Measurements from ENCODE around the gene ATP7B.

ATP7B gene

DNA sequence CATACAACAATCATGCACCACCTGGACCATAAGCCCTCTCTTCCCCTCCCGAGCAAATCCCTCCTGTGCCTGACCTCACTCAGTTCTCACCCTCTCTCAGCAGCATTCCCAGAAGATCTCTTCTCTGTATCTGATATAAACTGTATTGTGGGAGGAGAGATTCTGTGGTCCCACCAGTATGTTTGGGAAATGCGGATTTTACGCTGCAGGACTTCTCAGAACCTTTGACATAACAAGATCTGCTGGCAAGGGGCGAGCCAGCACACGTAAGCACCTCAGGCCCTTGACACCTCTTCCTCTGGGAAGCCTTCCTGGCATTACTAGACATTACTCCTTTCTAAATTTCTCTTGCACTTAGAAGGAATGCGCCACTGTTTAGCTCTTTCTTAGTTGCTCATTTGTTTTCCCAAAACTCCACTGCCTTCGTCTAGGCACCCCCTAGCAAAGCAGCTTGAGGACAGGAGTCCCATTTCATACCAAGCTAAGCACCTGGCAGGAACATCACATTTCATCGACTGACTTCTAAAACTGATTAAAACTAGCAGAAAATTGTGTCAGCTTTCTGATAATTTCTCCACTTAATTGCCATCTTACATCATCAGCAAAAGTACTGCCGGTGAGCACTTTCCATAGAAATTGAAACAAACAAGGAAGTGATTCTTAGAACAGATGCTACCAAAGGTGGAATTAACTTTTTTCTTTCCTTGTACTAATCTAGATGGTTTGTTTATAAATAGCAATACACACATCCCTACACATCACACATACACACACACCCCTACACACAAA is 86.3 kb downstream of the ATP7B start:
- ChIA-PET CTCF (interaction anchor here (0.5 kb wide), 1 partner anchor 29 kb away, joined by 3 read pairs; no protein-coding TSS in a partner anchor), POLR2A (ENCODE audit: low non-redundant PET) (no interaction called here)
- no peak for TF ChIP-seq CTCF (conservative IDR thresholded peaks at IDR 0.05; ENCODE audit: low read depth)
- H3K27ac ChIP-seq, result no peak overlapping the region
- no peak for DNase-seq (ENCODE audit: low spot score)

DNA sequence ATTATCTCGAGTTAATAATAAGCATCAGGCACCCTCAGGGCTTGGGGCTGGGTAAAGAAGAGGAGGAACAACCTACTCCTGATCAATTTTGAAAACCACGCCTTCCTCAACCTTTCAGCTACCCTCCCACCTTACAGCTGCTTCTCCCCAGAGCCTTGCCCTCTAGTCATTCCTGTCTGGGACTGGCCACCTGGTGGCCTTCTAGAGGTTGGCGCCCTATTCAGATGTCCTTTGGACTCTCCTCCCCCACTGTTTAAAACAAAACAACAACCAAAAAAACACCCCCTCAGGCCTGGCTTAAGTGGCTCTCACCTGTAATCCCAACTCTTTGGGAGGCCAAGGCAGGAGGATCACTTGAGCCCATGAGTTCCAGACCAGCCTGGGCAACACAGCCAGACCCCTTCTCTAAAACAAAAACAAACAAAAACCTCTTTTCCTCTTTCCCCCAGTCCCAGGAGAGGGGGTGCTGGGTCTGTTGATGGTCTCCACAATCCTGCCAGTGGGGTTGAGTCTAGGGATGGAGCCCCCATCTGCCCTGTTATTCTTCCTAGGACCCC is 87.2 kb downstream of the ATP7B start:
- peak; percentile 29 for DNase-seq (ENCODE audit: low spot score)
- no peak for TF ChIP-seq CTCF (conservative IDR thresholded peaks at IDR 0.05; ENCODE audit: low read depth)
- POLR2A ChIA-PET (ENCODE audit: low non-redundant PET), result no interaction called here
- no peak overlapping the region for H3K27ac ChIP-seq
- CTCF ChIA-PET, result interaction anchor here (0.6 to 1.1 kb wide), 3 partner anchors 11 to 149 kb away, joined by 4 read pairs; no protein-coding TSS in a partner anchor

DNA sequence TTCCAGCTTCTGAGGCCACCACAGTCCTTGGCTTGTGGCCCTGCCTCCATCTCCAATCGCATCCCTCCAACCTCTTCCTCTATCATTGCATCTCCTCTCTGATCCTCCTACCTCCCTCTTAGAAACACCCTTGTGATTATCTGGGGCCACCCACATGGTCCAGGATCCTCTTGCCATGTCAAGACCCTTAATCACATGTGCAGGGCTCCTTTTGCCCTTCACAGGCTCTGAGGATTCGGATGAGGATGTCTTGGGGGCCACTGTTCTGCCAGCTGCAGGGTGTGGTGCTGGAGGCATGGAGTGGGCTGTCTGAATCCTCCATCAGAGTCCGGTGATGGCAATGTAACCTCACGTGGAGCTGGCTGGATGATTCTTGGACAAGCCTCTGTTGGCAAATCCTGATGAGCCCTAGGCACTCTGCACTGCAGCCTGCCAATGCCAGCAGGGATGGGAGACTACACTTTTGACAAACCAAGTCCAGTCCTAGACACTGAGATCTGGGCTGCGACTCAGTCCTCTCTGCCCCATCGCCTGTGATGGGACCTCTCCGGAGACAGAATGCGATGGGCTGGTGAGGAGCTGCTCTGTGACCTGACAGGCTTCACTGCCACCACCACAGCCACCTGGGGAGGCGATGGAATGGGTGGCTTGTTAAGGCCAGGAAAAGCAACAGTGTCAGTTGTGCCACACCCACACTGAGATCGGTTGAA is 88.3 kb downstream of the ATP7B start:
- ChIA-PET CTCF (interaction anchor here (1.1 kb wide), 2 partner anchors 19 to 150 kb away, joined by 3 to 4 read pairs; no protein-coding TSS in a partner anchor), POLR2A (ENCODE audit: low non-redundant PET) (no interaction called here)
- H3K27ac ChIP-seq, result no peak overlapping the region
- no peak for TF ChIP-seq CTCF (conservative IDR thresholded peaks at IDR 0.05; ENCODE audit: low read depth)
- DNase-seq (ENCODE audit: low spot score), result no peak

DNA sequence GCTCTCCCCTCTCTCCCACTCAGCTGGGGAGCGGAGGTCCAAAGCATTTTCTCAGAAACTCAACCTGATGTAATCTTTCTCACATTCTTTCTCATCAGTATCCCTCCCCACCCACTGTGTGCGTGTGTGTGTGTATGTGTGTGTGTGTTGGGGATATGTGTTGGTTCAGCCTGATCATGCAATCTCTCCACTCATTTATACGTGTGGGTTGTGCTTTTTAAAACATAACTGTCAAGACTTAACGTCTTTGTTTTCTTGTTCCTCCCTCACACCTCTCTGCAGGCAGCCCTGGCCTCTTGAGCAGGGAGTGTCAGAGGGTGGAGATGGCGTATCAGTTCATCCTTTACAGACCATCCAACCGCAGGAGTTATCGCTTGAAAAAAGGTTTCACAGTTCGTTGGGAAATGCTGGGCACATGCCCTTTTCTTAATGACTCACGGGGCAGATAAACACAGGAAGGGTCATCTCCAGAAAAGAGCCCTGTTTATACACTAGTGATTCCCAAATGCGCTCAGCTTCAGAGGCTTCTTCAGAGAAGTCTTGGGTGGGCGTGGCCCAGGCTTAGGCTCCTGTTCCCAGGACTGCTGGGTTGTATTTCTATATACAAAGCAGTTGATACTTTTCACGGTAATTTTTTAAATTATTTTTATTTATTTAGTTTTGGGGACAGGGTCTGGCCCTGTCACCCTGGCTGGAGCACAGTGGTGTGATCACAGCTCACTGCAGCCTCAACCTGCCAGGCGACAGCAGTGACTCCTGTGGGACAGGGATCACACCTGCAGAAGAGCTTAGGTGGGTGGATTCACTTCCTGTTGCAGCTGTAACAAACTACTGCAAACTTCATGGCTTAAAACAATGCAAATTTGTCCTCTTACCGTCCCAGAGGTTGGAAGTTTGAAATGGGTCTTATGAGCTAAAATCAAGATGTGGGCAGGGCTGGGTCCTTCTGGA is 89.2 kb downstream of the ATP7B start:
- TF ChIP-seq CTCF (conservative IDR thresholded peaks at IDR 0.05; ENCODE audit: low read depth), result no peak
- DNase-seq (ENCODE audit: low spot score), result no peak
- H3K27ac ChIP-seq, result no peak overlapping the region
- ChIA-PET POLR2A (ENCODE audit: low non-redundant PET) (no interaction called here), CTCF (no interaction called here)

DNA sequence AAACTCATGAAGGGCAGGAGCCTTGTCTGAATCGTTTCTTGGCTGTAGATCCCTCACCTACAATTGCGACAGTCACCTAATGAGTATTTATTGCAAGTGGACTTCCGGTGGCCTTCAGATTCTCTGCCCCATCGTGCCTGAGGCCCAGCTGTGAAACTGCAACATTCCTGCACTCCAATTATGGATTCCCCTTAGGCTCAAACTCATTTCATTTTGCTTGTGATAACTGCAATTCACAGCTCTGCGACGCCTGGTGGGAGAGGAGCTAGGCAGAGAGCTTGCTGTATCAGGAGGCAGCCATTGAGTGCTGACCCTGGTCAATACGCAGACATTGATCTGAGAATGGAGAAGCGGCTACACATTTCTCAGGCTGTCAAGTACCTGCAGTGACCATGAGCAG is 90.5 kb downstream of the ATP7B start:
- H3K27ac ChIP-seq, result no peak overlapping the region
- ChIA-PET CTCF (no interaction called here), POLR2A (ENCODE audit: low non-redundant PET) (no interaction called here)
- no peak for DNase-seq (ENCODE audit: low spot score)
- no peak for TF ChIP-seq CTCF (conservative IDR thresholded peaks at IDR 0.05; ENCODE audit: low read depth)

DNA sequence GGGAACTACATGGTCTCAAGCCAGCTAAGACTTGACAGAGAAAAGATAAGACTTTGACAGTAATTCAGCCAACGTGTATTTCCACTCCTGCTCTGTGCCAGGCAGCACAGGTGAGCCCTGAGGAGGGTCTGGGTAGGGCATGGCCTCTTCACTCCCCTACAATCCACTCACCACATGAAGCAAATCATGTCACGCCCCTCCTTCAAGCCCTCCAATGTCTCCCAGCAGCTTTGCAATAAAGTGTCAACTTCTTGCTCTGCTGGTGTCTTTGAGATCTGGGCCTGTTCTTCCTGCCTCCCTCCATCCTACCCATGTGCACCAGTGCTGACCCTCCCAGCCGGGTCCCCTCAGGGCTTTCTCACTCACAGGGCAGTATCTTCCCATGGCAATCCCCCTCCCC is 91.0 kb downstream of the ATP7B start:
- DNase-seq (ENCODE audit: low spot score), result no peak
- H3K27ac ChIP-seq, result no peak overlapping the region
- ChIA-PET POLR2A (ENCODE audit: low non-redundant PET) (no interaction called here), CTCF (no interaction called here)
- TF ChIP-seq CTCF (conservative IDR thresholded peaks at IDR 0.05; ENCODE audit: low read depth), result no peak
